Measurements from ENCODE around the gene PSIP1. TPM values are rescaled to one million over a fixed set of nuclear protein-coding genes. Genes with fewer than 3 reads are reported as not detected.

Gene PSIP1
- total and polyA plus RNA-seq, 2 of the 4 experiments (the other 2 are of a cell fraction), result 21.8 to 27.2 TPM

GRCh38 chr9:15417626-15418025 is 93.1 kb downstream of the PSIP1 start:
- no peak overlapping the region for H3K56ac ChIP-seq (ENCODE audit: extremely low read depth, insufficient read depth, low read length)
- no peak overlapping the region for H3K14ac ChIP-seq (replicated peaks; ENCODE audit: low read depth, low read length)
- no peak overlapping the region for H2AK9ac ChIP-seq (replicated peaks; ENCODE audit: low read depth, low read length, poor library complexity)
- 100% methylated on average over 1 of the region's 6 CpGs; no CpG with 5 or more reads in 1 of the 2 experiments for WGBS, 2 experiments (ENCODE audit: extremely low coverage in 2 of 2, insufficient read length in 1 of 2)
- no peak overlapping the region for H3K4me2 ChIP-seq (ENCODE audit: low read depth, low read length)
- H2BK15ac ChIP-seq (ENCODE audit: low read depth, low read length), result no peak overlapping the region
- H4K5ac ChIP-seq (ENCODE audit: low read depth, low read length), result no peak overlapping the region
- peaks cover 3% of the 10 kb centered on the region for H3K4me1 ChIP-seq (ENCODE audit: control insufficient read depth, insufficient read depth, low read length)
- no peak overlapping the region for H2BK20ac ChIP-seq (ENCODE audit: low read depth, low read length)
- ATAC-seq (ENCODE audit: low read depth) (no peak), DNase-seq (no peak)
- H3K4me3 ChIP-seq (ENCODE audit: insufficient read depth, low read depth, low read length), result no peak overlapping the region
- H3K36me3 ChIP-seq (ENCODE audit: control insufficient read depth, insufficient read depth, low read length), result no peaks in the 10 kb centered on the region
- no peaks in the 10 kb centered on the region for H3K27me3 ChIP-seq (ENCODE audit: control insufficient read depth, insufficient read depth, low read length)
- H3K9me1 ChIP-seq (ENCODE audit: insufficient read depth, low read length), result peaks cover 5% of the 10 kb centered on the region; the same call in 1 of the 2 replicates
- H3K18ac ChIP-seq (ENCODE audit: low read depth, low read length), result no peak overlapping the region
- intact Hi-C loops (cut with micrococcal nuclease), result loop anchor here (1.0 kb wide), 2 partner anchors 139 to 206 kb away; no protein-coding TSS in a partner anchor
- no peak overlapping the region for H2AK5ac ChIP-seq (ENCODE audit: low read depth, low read length)
- BruUV-seq (replicated peaks), result no TSS peak
- no peak overlapping the region for H3K4ac ChIP-seq (ENCODE audit: low read depth, low read length)
- ChIA-PET CTCF (no interaction called here), POLR2A (ENCODE audit: unreplicated experiment) (no interaction called here)
- H4K20me1 ChIP-seq (ENCODE audit: insufficient read depth, low read length), result no peaks in the 10 kb centered on the region
- no peak overlapping the region for H3K27ac ChIP-seq (ENCODE audit: insufficient read depth, low read length)
- H4K8ac ChIP-seq (ENCODE audit: low read depth in 2 of 2, low read length in 2 of 2), result no peak overlapping the region
- no peak overlapping the region for H2AFZ ChIP-seq (replicated peaks; ENCODE audit: low read length, poor library complexity)
- dilution Hi-C loops (cut with HindIII; ENCODE audit: low sequenced_read_pairs, unreplicated experiment), result no loop called here
- H2BK120ac ChIP-seq (ENCODE audit: low read depth, low read length), result no peak overlapping the region
- H3K9me3 ChIP-seq (ENCODE audit: control insufficient read depth, insufficient read depth, low read length), result no peaks in the 10 kb centered on the region
- peaks cover 4 to 6% of the 10 kb centered on the region in 2 experiments; a peak in 2 of 4 replicates for H3K79me1 ChIP-seq (ENCODE audit: low read depth in 1 of 2, low read length in 2 of 2)
- no peak overlapping the region for H2BK5ac ChIP-seq (ENCODE audit: low read depth, low read length, poor library complexity, severe bottlenecking)
- no peak overlapping the region for H3K23ac ChIP-seq (ENCODE audit: low read depth, low read length)
- in situ Hi-C loops (cut with MboI; ENCODE audit: low sequenced_read_pairs), result loop anchor here (10.0 kb wide), 2 partner anchors 113 to 203 kb away; partner anchors contain the start of gene TTC39B
- TF ChIP-seq POLR2A (IDR thresholded peaks at IDR 0.05; ENCODE audit: low read depth, low read length), result no peak
- TF ChIP-seq CEBPB (IDR thresholded peaks at IDR 0.05; ENCODE audit: low read depth, low read length), result no peak
- no peak for TF ChIP-seq FOS (IDR thresholded peaks at IDR 0.05; ENCODE audit: low read depth, low read length)
- TF ChIP-seq RFX5 (IDR thresholded peaks at IDR 0.05; ENCODE audit: low read depth, low read length), result no peak
- no peak for TF ChIP-seq ELK1 (IDR thresholded peaks at IDR 0.05; ENCODE audit: borderline replicate concordance, low read depth, low read length)
- no peak for TF ChIP-seq SMC3 (IDR thresholded peaks at IDR 0.05; ENCODE audit: low read depth, low read length)
- no peak for TF ChIP-seq NFE2L2 (IDR thresholded peaks at IDR 0.05; ENCODE audit: low read depth, low read length)
- TF ChIP-seq MXI1 (IDR thresholded peaks at IDR 0.05; ENCODE audit: borderline replicate concordance, low read depth, low read length), result no peak
- no peak for TF ChIP-seq USF2 (IDR thresholded peaks at IDR 0.05; ENCODE audit: low read depth, low read length)
- TF ChIP-seq RAD21 (IDR thresholded peaks at IDR 0.05; ENCODE audit: low read length), result no peak
- no peak for TF ChIP-seq MAZ (IDR thresholded peaks at IDR 0.05; ENCODE audit: borderline replicate concordance, low read depth, low read length)
- no peak for TF ChIP-seq CTCF (conservative IDR thresholded peaks at IDR 0.05; ENCODE audit: low read depth, low read length)
- no peak for TF ChIP-seq MAFK (IDR thresholded peaks at IDR 0.05; ENCODE audit: low read depth, low read length)
- no peak for TF ChIP-seq RCOR1 (IDR thresholded peaks at IDR 0.05; ENCODE audit: insufficient replicate concordance, low read length)
- no peak for TF ChIP-seq BHLHE40 (IDR thresholded peaks at IDR 0.05; ENCODE audit: low read depth, low read length)
- no peak for TF ChIP-seq CHD1 (IDR thresholded peaks at IDR 0.05; ENCODE audit: low read depth, low read length)
- no peak overlapping the region for H3K9ac ChIP-seq (ENCODE audit: low read depth, low read length)
- no peak overlapping the region for H4K91ac ChIP-seq (ENCODE audit: insufficient read depth, low read depth, low read length)
